ENCODE results near the gene PCDHGC4. TPM values are rescaled to one million over a fixed set of nuclear protein-coding genes. Genes with fewer than 3 reads are reported as not detected.
A peak's percentile ranks its signal among the peaks of the same experiment; 100 is the strongest.

The PCDHGC4 gene
- total RNA-seq, 4 donors from 2014 or later: 3.3 to 11.7 (median 5.1) TPM

GRCh38 chr5:141517312-141517711, 32.5 kb downstream of the PCDHGC4 start:
- H3K4me1 ChIP-seq: peaks cover 3 to 76% (median 48%) of the 10 kb centered on the region in 4 donors
- H3K4me3 ChIP-seq: no peak overlapping the region
- DNase-seq (ENCODE audit: low spot score in 2 of 2): no peak
- H3K27ac ChIP-seq: peak overlapping the region in 1 of 4 donors; percentile 5
- no peaks in the 10 kb centered on the region for H3K27me3 ChIP-seq
- TF ChIP-seq EP300 (IDR thresholded peaks at IDR 0.05): no peak
- TF ChIP-seq POLR2A (IDR thresholded peaks at IDR 0.05): no peak
- TF ChIP-seq CTCF (IDR thresholded peaks at IDR 0.05): no peak
- no peaks in the 10 kb centered on the region for H3K9me3 ChIP-seq
- H3K36me3 ChIP-seq: peaks cover 0 to 30% (median 0%) of the 10 kb centered on the region in 3 donors
- WGBS, 2 donors: 82 to 87% methylated on average over 8 of the region's 8 CpGs

DNA sequence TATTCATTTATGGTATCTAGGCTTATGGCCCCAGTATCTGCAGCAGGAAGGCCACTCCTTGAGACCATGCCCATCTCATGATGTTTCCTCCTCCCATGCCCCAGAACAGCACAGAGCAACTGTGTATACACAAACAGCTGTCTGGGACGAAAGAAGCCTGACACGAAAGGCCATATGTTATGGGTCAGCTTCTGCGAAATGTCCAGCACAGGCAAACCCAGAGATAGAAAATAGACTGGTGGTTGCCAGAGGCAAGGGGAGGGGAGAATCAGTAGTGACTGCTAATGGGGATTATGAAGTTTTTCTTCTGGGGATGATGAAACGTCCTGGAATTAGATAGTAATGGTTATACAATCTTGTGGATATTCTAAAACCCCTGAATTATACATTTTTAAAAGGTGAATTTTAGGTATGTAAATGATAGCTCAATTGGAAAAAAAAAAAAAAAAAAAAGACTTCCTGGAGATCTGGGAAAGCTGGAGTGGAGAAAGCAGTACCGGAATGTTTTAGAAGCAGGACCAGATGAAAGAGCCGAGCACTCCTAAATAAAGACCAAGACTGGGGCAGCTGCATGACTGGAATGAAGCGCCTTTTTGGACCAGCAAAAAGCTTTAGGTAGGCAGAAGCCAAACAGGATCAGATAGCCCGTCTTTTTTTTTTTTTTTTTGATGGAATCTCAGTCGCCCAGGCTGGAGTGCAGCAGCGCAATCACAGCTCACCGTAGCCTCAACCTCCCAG, 33.2 kb downstream of the PCDHGC4 start:
- 89 to 90% methylated on average over 11 of the region's 11 CpGs for WGBS, 2 donors

DNA sequence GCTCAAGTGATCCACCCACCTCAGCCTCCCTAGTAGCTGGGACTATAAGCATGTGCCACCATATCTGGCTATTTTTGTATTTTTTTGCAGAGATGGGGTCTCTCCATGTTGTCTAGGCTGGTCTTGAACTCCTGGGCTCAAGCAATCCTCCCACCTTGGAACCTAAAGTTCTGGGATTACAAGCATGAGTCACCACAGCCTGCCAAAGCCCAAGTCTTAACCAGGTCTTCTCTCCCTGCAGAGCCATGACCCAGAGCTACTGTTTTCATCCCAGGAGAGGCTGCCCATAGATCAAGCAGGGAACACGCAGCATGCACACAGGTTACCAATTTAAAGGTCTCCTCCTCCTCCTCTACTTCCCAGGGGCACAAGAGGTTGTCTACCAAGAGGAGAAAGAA, 33.8 kb downstream of the PCDHGC4 start:
- no peaks in the 10 kb centered on the region for H3K27me3 ChIP-seq
- H3K4me3 ChIP-seq: no peak overlapping the region
- peaks cover 0 to 30% (median 0%) of the 10 kb centered on the region in 3 donors for H3K36me3 ChIP-seq
- H3K9me3 ChIP-seq: no peaks in the 10 kb centered on the region
- TF ChIP-seq EP300 (IDR thresholded peaks at IDR 0.05) (no peak), POLR2A (IDR thresholded peaks at IDR 0.05) (no peak), CTCF (IDR thresholded peaks at IDR 0.05) (no peak)
- DNase-seq (ENCODE audit: low spot score in 2 of 2): no peak
- no peak overlapping the region for H3K27ac ChIP-seq
- 94 to 100% methylated on average over 1 of the region's 1 CpG for WGBS, 2 donors
- peaks cover 3 to 76% (median 52%) of the 10 kb centered on the region in 4 donors for H3K4me1 ChIP-seq

More for the DNA sequence above, 33.2 kb downstream of the PCDHGC4 start:
- no peaks in the 10 kb centered on the region for H3K27me3 ChIP-seq
- peaks cover 0 to 30% (median 0%) of the 10 kb centered on the region in 3 donors for H3K36me3 ChIP-seq
- no peak overlapping the region for H3K4me3 ChIP-seq
- TF ChIP-seq POLR2A (IDR thresholded peaks at IDR 0.05) (no peak), EP300 (IDR thresholded peaks at IDR 0.05) (no peak), CTCF (IDR thresholded peaks at IDR 0.05) (no peak)
- peaks cover 3 to 76% (median 52%) of the 10 kb centered on the region in 4 donors for H3K4me1 ChIP-seq
- H3K9me3 ChIP-seq: no peaks in the 10 kb centered on the region
- H3K27ac ChIP-seq: no peak overlapping the region
- DNase-seq (ENCODE audit: low spot score in 2 of 2): no peak

DNA sequence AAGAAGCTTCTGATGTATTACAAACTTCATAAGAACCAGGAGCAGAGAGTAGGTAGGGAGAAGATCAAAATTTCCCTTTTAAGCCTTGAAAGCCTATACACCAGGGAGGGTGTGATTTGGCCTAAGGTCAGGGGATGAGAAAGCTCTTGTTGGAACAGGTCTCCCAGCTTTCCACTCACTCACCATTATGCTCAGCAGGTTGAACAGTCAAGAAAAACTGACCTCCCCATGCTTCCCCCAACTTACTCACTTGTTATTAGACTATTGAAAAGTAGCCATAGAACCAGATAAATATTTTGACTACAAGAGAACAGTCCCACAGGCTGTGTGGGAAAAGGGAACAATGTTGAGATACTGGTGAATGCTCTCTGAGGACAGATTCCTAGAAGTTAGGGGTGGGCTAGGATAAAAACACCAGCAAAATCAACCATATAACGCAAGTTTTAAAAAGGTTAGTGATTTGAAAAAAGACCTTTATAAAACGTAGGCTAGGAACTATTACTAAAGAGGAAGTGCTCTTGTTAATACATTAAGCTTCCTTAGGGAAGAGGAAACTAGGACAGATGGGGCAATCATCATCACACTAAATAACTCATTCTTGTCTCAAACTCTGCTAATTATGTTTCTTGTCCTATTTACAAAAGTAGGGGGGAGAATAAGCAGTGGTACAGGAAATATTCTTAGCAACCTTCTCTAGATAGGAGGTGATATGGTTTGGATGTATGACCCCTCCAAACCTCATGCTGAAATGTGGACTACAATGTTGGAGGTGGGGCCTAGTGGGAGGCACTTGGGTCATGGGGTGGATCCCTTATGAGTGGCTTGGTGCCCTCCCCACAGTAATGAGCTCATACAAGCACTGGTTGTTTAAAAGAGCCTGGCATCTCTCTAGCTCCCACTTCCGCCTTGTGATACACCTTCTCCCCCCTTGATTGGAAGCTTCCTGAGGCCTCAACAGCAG, 35.1 kb downstream of the PCDHGC4 start:
- no peak for DNase-seq (ENCODE audit: low spot score in 2 of 2)
- TF ChIP-seq POLR2A (IDR thresholded peaks at IDR 0.05): no peak
- Histone ChIP-seq H3K4me1 (peaks cover 3 to 76% (median 48%) of the 10 kb centered on the region in 4 donors), H3K27me3 (no peaks in the 10 kb centered on the region), H3K36me3 (peaks cover 0 to 30% (median 0%) of the 10 kb centered on the region in 3 donors), H3K27ac (peak overlapping the region in 3 of 4 donors; percentile 24 to 88 (median 79)), H3K4me3 (no peak overlapping the region), H3K9me3 (no peaks in the 10 kb centered on the region)
- WGBS, 2 donors: 62 to 80% methylated on average over 3 of the region's 3 CpGs

DNA sequence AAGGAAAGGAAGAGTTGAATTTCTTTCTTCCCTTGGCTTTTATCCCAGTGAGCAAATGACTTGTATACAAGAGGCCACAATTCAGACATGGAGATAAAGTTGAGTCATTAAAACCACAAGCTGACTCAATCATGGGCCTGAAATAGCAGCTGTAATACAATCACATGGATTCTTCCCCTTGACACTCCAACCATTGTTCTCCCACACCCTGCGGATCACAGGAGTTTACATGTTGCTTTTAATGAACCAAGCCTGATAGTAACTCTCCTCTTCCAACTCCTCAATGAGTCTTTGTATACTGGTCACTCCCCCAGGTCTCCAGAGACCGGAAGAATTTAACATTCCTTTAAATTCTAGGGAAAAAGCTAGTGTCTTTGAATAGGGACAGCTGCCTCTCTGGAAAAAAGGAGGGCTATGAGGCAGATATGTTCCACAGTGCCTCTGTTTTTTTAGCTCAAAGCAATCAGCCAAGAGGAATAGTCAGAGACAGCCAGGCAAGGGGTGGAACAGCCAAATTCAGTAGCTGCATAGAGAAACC, 36.5 kb downstream of the PCDHGC4 start:
- Histone ChIP-seq H3K4me3 (no peak overlapping the region), H3K27ac (peak overlapping the region; percentile 8 to 88 (median 65)), H3K36me3 (peaks cover 0 to 32% (median 0%) of the 10 kb centered on the region in 3 donors), H3K27me3 (no peaks in the 10 kb centered on the region), H3K9me3 (no peaks in the 10 kb centered on the region), H3K4me1 (peaks cover 3 to 74% (median 41%) of the 10 kb centered on the region in 4 donors)
- 19 to 24% methylated on average over 2 of the region's 2 CpGs for WGBS, 2 donors
- DNase-seq (ENCODE audit: low spot score in 2 of 2): peak; percentile 28 to 69
- TF ChIP-seq CTCF (IDR thresholded peaks at IDR 0.05): peak in 1 of 5 experiments; percentile 22
- peak; percentile 74 to 96 for TF ChIP-seq EP300 (IDR thresholded peaks at IDR 0.05)
- no peak for TF ChIP-seq POLR2A (IDR thresholded peaks at IDR 0.05)

All from tibial nerve (tissue), 4 donors.